HEK293T (cell line): ENCODE results near the gene SMAD6.

ENCODE experiments used
- BHLHE40 ChIP-seq: fragments of 450-650 bp; IDR thresholded peaks from 2 replicates; pipeline ENCODE4 v1.6.1; 2016; ENCODE audit warnings: mild to moderate bottlenecking, moderate library complexity, borderline replicate concordance
- CTBP1 ChIP-seq: fragments of 450-650 bp; IDR thresholded peaks from 2 replicates; pipeline ENCODE4 v1.6.1; 2016; ENCODE audit warnings: borderline replicate concordance
- FOXA1 ChIP-seq: fragments of 450-650 bp; IDR thresholded peaks from 2 replicates; pipeline ENCODE4 v1.6.1; 2016; ENCODE audit warnings: mild to moderate bottlenecking
- FOXM1 ChIP-seq: fragments of 450-650 bp; IDR thresholded peaks from 2 replicates; pipeline ENCODE4 v1.6.1; 2017; ENCODE audit warnings: mild to moderate bottlenecking, borderline replicate concordance
- HDGF ChIP-seq: fragments of 450-650 bp; IDR thresholded peaks from 2 replicates; pipeline ENCODE4 v1.6.1; 2017; ENCODE audit warnings: antibody characterized with exemption, borderline replicate concordance
- PKNOX1 ChIP-seq: fragments of 450-650 bp; IDR thresholded peaks from 2 replicates; pipeline ENCODE4 v1.6.1; 2016
- TARDBP ChIP-seq: fragments of 450-650 bp; IDR thresholded peaks from 2 replicates; pipeline ENCODE4 v1.6.1; 2016
- ZNF384 ChIP-seq: fragments of 450-650 bp; IDR thresholded peaks from 2 replicates; pipeline ENCODE4 v1.6.1; 2016

- TF ChIP-seq BHLHE40: no peak
- TF ChIP-seq PKNOX1: no peak
- TF ChIP-seq FOXM1: no peak
- TF ChIP-seq FOXA1: no peak
- no peak for TF ChIP-seq TARDBP
- no peak for TF ChIP-seq ZNF384
- no peak for TF ChIP-seq CTBP1
- TF ChIP-seq HDGF: no peak
These were observed 87.3 kb downstream of the SMAD6 start for GRCh38 chr15:66789029-66790025.
